Neural progenitor cell (in vitro differentiated cells): ENCODE results near the gene RFX1.

ENCODE experiments used
- EZH2 ChIP-seq: fragments of 200-600 bp; sonication (generic); IDR thresholded peaks from 2 replicates; pipeline ENCODE4 v1.6.1; 2017; ENCODE audit warnings: antibody characterized with exemption, mild to moderate bottlenecking, moderate library complexity
- TF ChIP-seq, protein P1 (sequence below): fragments of 200-600 bp; sonication (generic); IDR thresholded peaks from 2 replicates; pipeline ENCODE4 v1.5.1; 2017; ENCODE audit warnings: antibody characterized with exemption, mild to moderate bottlenecking

DNA sequence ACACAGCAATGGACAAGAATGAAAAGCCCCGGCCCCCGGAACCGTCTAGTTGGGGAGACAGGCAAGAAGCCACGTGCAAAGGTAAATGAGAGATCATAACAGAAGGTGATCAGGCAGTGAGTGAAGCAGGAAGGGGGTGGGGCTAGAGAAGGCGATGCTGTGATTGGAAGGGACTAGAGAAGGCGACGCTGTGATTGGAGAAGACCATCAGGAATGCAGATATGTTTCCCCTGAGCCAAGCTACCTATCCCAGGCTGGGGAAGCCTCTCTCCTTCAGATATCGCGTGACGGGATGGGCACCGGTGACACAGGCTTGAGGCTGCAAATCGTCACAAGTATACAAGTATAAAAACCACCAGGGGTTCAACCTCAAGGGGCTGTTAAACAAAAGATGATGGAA lies 32.0 kb downstream of the RFX1 start:
- TF ChIP-seq, protein P1, sequence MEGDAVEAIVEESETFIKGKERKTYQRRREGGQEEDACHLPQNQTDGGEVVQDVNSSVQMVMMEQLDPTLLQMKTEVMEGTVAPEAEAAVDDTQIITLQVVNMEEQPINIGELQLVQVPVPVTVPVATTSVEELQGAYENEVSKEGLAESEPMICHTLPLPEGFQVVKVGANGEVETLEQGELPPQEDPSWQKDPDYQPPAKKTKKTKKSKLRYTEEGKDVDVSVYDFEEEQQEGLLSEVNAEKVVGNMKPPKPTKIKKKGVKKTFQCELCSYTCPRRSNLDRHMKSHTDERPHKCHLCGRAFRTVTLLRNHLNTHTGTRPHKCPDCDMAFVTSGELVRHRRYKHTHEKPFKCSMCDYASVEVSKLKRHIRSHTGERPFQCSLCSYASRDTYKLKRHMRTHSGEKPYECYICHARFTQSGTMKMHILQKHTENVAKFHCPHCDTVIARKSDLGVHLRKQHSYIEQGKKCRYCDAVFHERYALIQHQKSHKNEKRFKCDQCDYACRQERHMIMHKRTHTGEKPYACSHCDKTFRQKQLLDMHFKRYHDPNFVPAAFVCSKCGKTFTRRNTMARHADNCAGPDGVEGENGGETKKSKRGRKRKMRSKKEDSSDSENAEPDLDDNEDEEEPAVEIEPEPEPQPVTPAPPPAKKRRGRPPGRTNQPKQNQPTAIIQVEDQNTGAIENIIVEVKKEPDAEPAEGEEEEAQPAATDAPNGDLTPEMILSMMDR = no peak
- TF ChIP-seq EZH2 = no peak
